HG02763 (cell line): Measurements from ENCODE around the gene HUS1.
"Not testable (repeated sequence)": the region's sequence is repeated elsewhere in the genome, so short reads cannot be mapped to it uniquely, and the experiment has no call there.

Experiments
- ATAC-seq: cut with Tn5 transposase; IDR thresholded peaks from one replicate; pipeline ENCODE4 v1.9.1; 2021; ENCODE audit warnings: mild to moderate bottlenecking, moderate library complexity; ENCODE audit not compliant: unreplicated experiment

HUS1 gene

GRCh38 chr7:47931005-47932004 is 48.1 kb downstream of the HUS1 start:
- ATAC-seq, result no peak

DNA sequence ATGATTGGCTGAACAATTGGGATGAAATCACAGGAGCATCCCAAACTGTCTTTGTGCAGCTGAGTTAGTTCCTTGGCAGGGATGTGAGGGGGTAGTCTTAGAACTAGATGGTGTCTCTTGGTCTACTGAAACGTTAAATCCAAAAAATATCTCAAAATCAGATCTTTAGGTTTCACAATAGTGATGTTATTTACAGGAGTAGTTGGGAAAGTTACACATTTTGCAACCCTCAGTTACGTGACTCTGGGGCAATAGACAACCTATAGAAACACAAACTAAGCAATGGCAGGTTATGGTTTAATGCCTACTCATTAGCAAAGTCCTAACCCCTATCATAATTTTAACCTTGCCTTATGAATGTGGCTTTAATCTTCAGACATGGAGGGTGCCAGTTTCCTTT is 55.1 kb downstream of the HUS1 start:
- ATAC-seq, result no peak

GRCh38 chr7:47923081-47923875 is 56.1 kb downstream of the HUS1 start:
- ATAC-seq, result not testable (repeated sequence)

DNA sequence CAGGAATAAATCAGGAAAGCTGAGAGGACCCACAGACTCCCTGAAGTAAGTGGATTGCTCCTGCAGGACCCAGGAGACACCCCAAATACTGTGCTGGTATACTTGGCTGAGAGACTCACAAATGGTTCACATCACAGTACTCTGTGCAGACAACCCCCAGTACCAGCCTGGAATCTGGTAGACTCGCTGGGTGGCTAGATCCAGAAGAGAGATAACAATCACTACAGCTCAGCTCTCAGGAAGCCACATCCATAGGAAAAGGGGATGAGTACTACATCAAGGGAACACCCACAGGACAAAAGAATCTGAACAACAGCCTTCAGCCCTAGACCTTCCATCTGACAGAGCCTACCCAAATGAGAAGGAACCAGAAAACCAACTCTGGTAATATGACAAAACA is 62.9 kb downstream of the HUS1 start:
- not testable (repeated sequence) for ATAC-seq

DNA sequence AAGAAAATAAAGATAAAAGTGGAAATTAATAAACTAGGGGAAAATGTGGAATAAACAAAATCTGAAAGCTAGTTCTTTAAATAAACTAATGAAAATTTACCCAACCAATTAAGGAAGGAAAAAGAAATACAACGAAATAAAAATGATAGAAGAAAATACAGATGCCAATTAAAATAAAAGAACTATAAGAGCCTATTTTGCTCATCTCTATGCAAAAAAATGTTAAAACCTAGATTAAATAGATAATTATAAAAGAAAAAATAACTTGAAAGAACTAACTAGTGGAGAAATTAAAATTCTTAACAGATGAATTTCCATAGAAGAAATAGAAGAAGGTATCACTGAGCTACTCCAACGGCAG is 63.8 kb downstream of the HUS1 start:
- no peak for ATAC-seq

DNA sequence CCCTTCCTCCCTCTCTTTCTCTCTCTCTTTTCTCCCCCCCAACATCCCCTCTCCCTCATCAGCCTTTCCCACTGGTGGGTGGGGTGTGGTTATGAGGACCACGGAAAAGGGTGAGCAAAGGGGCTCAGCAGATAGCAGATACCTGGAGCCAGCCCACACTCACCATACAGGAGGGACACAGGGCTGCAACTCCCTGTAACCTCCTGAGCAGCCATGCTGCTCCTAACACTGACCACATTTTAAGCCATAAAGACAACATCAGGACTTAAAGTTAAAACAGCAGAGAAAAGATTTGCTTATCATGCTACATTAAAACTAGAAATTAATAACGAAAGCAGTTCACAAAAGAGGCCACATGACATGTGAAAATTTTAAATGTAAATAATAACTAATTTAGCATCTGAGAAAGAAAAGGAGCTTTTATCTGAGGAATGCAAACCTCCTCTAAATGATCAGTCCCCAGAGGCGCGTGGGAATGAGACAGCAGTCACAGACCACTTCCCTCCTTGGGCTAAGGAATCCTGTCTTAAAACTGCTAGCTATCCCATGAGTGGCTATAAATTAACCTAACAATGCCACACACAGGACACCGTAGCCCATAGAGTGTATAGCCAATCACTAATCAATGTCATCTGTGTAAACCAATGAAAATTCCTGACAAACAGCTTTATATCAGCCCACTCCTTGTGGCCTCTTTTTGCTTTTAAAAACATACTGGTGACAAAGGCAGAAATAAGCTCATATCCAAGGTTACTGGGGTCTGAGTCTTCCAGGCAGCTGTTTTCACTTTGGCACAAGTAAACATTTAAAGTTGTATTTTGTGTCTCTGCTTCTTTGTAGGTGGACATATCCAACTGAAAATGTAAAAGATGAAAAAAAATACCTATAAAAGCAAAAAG is 64.4 kb downstream of the HUS1 start:
- no peak for ATAC-seq
